Measurements from ENCODE around the gene TSPAN14.

DNA sequence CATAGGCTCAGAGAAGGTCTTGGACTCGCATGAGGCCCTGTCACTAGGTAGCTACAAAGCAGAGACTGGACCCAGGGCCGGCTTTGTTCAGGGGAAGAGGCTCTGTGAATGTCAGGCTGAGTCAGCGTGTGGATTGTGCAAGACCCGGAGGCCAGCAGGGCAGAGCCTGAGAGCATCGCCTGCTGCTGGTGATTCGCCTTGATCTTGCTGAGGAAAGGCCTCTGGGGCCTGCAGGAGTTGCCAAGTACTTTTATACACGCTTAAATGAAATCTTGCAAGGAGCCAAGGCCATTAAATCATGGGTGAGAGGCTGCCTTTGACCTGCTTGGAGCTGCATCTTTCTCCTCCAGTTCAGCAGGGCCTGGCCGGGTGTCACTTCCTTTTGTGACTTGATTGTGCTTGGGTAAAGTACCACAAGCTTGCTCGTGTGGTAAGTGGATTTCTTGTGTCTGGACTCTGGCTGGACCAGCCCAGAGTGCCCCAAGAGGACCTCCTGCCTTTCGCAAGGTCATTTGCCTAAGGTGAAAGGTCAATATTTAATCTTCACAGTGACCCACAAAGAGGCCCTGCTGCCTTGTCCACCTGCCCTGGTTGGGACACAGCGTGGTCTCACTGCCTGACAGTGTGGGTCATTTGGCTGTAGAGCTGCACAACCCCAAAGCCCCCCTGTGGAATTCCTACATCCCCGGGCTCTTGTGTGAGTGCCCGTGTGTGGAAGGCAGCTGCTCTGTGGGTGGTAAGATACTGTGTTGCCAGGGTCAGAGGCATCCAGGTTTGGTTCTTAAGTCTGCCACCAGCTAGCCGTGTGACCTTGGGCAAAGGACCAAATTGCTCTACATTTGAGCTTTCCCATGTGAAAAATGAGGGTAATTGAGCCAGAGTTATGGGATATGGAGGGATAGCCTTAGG, 45.0 kb downstream of the TSPAN14 start:
- TF ChIP-seq EZH2phosphoT487 (IDR thresholded peaks at IDR 0.05; ENCODE audit: borderline replicate concordance), result no peak
- TF ChIP-seq CTCF (conservative IDR thresholded peaks at IDR 0.05; ENCODE audit: low read length), result no peak
